Activated CD8-positive, alpha-beta memory T cell treated with anti-CD3 and anti-CD28 coated beads for 36 hours (primary cell): ENCODE measurements around the gene SAA2. TPM values are rescaled to one million over a fixed set of nuclear protein-coding genes. Genes with fewer than 3 reads are reported as not detected.
"Not testable (repeated sequence)": the region's sequence is repeated elsewhere in the genome, so short reads cannot be mapped to it uniquely, and the experiment has no call there.

Experiments used
- CTCF ChIA-PET: fragments of 350-600 bp; sonication (Branson Sonifier 250); formaldehyde crosslinking; loops from one replicate; lab custom pipeline; 2021; ENCODE audit warnings: antibody characterized with exemption; lab: Charles Lee
- POLR2A ChIA-PET: fragments of 350-600 bp; sonication (Branson Sonifier 250); formaldehyde crosslinking; loops from one replicate; lab custom pipeline; 2021; ENCODE audit warnings: antibody characterized with exemption; lab: Charles Lee
- total RNA-seq, 2 experiments: library from RNA; stranded (reverse); gene quantifications; one replicate each; pipeline ENCODE4 v1.2.3, GENCODE V29; 2021

The SAA2 gene
- not detected for total RNA-seq

- POLR2A ChIA-PET = no interaction called here
- CTCF ChIA-PET = no interaction called here
Observed at GRCh38 chr11:18248561-18248960, at the start of gene SAA2. TSS of gene SAA2 (minus strand) at chr11:18248668. CDS start at chr11:18248011, 657 bp downstream.

DNA sequence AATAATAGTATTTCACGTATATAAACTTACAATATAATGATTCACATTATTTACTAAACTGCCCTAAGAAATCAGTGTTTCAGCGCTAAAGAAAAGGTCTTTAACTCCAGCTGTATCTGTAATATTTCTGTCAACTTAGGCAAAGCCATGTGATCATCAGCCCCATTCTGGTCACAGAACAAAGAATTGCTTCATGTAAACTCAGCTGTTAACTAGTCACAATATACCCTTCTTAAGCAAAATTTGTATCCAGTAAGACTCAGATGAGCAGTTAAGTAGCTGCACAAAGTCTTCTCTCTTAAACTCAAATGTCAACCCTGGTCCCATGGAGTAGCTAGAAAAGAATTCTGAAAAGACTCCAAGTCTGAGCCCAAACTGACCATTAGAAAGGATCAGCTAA is 46.8 kb upstream of the SAA2 start:
- ChIA-PET CTCF (no interaction called here), POLR2A (no interaction called here)

DNA sequence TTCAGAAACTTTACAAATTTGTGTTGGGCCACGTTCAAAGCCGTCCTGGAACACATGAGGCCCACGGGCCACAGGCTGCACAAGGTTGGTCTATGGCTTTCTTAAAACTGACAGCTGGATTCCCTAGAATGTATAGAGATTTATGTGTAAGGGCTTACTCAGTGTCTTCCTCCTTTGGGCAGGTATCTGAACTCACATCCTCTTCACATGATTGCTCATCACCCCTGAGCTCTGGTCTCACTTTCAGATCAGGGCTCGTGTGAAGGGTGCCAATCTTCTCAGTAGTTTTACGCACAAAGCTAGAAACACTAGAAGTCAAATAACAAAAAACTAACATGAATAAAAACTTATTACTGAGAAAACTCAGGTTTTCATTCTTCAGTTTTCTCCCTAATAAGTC is 46.4 kb upstream of the SAA2 start:
- ChIA-PET CTCF (no interaction called here), POLR2A (no interaction called here)

DNA sequence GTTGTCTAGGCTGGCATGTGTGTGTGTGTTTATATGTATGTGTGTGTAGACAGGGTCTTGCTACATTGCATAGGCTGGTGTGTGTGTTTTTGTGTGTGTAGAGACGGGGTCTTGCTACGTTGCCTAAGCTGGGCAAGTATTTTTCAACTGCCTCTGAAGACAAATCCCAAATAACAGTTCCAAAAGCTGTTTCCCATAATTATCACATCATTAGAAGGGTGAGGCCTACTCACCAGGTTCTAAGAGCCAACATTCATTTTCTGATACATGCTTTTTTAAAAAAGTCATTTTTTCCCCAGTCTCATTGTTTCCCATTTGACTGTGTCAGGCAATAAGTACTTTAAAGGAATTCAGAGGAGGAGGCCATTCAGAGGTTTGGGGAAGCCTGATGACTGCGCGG is 40.4 kb upstream of the SAA2 start:
- POLR2A ChIA-PET = no interaction called here
- CTCF ChIA-PET = no interaction called here

DNA sequence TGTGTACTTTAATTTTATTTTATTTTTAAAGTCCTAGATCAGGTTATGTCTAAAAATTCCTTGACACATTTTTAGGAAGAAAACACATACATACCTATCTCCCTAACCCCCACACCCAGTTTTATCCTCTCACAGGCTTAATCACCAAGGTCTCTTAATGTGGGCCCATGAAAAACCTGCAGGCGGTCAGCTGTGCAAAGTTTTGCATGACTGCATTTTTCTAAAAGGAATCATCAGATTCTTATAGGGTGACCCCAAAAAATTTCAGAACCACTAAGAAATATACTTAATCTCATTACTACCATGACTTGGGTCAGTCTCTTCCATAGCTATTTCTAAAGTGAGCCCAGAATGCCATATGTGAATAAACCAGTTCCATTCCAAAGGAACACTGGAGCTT is 37.4 kb upstream of the SAA2 start:
- ChIA-PET CTCF (no interaction called here), POLR2A (no interaction called here)

DNA sequence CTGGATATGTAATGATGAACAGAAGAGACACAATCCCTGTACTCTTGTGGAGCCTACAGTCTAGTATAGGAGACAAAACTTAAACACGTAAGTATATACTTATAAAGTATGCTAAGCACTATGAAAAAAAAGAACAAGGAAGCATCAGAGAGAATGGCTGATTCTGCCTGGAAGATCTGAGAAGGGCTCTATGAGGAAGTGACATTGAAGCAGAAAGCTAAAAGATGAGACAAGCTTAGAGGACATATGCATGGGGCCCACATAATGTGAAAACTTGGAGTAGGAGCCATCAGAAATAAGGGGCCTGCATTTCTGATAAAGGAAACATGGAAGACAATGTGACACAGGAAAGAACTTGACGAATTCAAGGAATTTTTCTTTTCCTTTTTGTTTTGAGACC is 34.2 kb upstream of the SAA2 start:
- POLR2A ChIA-PET = no interaction called here
- CTCF ChIA-PET = no interaction called here

DNA sequence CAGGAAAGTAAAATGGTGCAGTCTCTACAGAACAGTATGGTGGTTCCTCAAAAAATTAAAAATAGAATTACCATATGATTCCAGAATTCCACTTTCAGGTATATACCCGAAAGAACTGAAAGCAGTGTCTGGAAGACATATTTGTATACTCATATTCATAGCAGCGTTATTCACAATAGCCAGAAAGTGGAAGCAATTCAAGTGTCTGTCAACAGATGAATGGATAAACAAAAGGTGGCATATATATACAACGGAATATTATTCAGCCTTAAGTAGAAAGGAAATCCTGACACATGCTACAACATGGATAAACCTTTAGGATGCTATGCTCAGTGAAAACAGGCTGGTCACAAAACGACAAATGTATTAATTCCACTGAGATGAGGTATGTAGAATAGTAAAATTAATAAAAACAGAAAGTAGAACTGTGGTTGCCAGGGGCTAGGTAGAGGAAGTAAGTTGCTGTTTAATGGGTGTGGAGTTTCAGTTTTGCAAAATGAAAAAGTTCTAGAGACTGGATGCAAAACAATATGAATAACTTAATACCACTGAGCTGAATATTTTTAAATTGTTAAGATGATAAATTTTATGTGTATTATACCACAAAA is 32.1 kb upstream of the SAA2 start:
- CTCF ChIA-PET = no interaction called here
- POLR2A ChIA-PET = interaction anchor here (0.7 kb wide), 1 partner anchor 1149 kb away, joined by 4 read pairs; no protein-coding TSS in a partner anchor

DNA sequence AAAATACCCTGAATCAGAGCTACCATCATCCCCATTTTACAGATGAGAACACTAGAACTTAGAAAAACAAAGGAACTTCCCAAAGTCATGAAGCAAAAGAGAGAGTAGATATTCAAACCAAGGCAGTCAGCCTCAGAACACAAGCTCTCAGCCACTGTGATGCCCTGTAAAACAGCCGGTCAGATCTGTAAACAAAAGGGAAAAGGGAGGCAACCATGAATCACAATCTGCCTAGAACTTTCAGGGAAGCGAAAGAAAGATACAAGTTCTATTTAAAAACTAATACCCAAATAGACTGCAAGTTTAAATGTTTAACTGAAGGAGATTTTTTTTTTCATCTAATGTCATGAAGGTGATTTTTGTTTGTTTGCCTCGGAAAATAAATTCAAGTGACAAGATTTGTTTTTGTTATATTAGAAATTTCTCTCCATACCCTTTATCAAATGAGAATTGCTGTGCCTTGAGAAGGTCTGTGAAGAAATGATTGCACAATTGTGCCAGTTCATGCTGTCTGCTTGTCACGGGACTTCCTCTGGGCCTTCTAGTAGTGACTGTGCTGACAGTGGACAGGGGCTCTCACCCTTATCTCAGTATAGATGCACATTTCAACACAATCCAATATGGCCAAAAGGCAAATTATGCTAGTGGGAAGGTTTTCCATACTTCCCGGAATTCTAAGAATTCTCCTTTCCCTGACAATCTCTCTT is 29.2 kb upstream of the SAA2 start:
- POLR2A ChIA-PET = no interaction called here
- CTCF ChIA-PET = no interaction called here

GRCh38 chr11:18271206-18271605 is 22.7 kb upstream of the SAA2 start:
- ChIA-PET CTCF (no interaction called here), POLR2A (no interaction called here)

DNA sequence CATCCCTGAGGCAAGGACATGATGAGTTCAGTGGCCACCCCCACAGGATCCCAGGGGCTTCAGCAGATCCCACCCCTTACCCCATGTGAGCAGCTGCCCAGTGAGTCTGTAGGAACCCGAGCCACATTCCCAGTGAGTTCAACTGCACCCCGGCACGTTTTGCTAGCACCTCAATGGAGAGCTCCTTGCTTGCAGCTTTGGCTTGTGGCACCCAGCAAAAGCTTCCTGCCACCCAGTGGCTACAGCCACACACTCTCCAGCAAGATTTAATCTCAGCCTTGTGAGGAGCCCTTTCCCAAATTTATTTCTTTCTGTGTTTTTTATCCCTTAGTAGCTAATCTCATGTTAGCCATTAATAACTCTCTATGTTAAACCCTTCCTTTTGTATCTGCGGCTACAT is 21.6 kb upstream of the SAA2 start:
- ChIA-PET POLR2A (no interaction called here), CTCF (no interaction called here)

DNA sequence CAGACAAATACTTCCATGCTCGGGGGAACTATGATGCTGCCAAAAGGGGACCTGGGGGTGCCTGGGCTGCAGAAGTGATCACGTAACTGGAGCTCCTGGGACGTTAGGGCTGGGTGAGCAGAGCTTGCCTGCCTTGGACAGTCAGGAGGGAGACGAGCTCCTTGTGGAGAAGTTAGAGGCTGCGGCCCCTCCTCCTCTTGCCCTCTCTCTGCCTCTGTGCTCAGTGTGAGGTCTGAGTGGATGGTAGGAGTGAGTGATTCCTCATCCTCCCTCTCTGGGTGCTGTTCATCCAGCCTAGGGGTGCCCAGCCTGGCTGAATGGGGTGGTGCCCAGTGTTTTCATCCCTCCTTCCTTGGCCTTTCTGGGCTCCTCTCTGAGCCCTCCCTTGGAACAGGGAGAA is 20.8 kb upstream of the SAA2 start:
- CTCF ChIA-PET, POLR2A ChIA-PET: not testable (repeated sequence)

GRCh38 chr11:18267335-18268133 is 19.1 kb upstream of the SAA2 start:
- CTCF ChIA-PET, POLR2A ChIA-PET: not testable (repeated sequence)

- POLR2A ChIA-PET = no interaction called here
- CTCF ChIA-PET = no interaction called here
Observed at GRCh38 chr11:18265949-18266348, 17.5 kb upstream of the SAA2 start, which contains the start of gene SAA1. TSS of gene SAA1 (plus strand) at chr11:18266264. CDS start at chr11:18266888, 624 bp downstream.

DNA sequence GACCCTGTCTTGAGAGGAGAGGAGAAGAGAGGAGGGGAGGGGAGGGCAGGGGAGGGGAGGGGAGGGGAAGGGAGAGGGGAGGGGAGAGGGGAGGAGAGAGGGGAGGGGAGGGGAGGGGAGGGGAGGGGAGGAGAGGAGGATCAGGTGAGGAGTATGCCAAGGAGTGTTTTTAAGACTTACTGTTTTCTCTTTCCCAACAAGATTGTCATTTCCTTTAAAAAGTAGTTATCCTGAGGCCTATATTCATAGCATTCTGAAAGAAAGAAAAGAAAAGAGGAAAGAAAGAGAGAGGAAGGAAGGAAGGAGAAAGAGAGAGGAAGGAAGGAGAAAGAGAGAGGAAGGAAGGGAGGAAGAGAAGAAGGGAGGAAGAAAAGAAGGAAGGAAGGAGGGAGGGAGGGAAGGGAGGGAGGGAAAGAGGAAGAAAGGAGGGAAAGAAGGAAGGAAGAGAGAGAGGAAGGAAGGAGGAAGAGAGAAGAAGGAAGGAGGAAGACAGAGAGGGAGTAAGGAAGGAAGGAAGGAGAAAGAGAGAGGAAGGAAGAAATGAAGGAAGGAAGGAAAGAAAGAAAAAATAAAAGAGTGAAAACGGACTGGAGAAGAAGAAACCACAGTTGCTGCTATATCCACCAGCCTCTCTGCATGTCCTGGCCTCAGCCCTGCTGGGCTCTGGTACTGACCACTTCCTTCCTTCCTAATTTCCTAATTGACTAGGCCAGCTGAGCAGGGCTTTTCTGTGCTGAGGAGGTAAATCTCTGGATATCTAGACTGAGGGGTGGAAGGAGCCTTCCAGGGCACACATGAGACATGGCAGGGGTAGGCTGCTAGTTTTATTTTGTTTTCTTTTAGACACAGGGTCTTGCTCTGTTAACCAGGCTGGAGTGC is 16.4 kb upstream of the SAA2 start:
- ChIA-PET CTCF (no interaction called here), POLR2A (no interaction called here)

DNA sequence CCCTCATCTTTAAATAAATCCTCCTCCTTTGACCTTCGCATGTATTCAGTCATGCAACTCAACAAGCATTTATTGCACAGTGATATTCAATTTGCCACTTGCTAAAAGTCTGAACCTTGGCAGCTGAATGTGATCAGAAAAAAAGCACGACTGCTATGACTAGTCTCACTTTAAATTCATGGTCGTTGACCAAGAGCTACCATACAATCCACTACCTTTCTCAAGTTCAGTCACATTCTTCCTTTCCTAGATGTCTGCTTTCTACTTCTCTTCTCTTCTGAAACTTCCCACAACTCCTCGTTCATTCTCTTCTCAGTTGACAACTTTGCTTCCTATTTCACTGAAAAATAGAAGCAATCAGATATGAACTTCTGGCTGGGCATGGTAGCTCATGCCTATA is 15.6 kb upstream of the SAA2 start:
- ChIA-PET CTCF (no interaction called here), POLR2A (no interaction called here)

GRCh38 chr11:18262681-18263350 is 14.3 kb upstream of the SAA2 start:
- POLR2A ChIA-PET, CTCF ChIA-PET: not testable (repeated sequence)

- POLR2A ChIA-PET = no interaction called here
- CTCF ChIA-PET = no interaction called here
Observed at GRCh38 chr11:18261721-18262120, 13.3 kb upstream of the SAA2 start.

- CTCF ChIA-PET = no interaction called here
- POLR2A ChIA-PET = no interaction called here
Observed at GRCh38 chr11:18259259-18259658, 10.8 kb upstream of the SAA2 start.

- POLR2A ChIA-PET = no interaction called here
- CTCF ChIA-PET = no interaction called here
Observed at GRCh38 chr11:18254781-18255361, 6.4 kb upstream of the SAA2 start.
